Loucy (cell line): ENCODE measurements around the gene PDE6B.

ENCODE experiments used
- H2AFZ ChIP-seq: fragments of 200-600 bp; sonication (generic); 2 replicates; pipeline ENCODE4 v1.6.0; 2016; ENCODE audit warnings: antibody characterized with exemption, mild to moderate bottlenecking, low read length, moderate library complexity
- H3F3A ChIP-seq: fragments of 200-600 bp; 2 replicates; pipeline ENCODE4 v1.6.0; 2016; ENCODE audit warnings: antibody characterized with exemption, low read depth, mild to moderate bottlenecking
- H3K27me3 ChIP-seq: fragments of 200-600 bp; sonication (generic); 2 replicates; pipeline ENCODE4 v1.6.1; 2014; ENCODE audit warnings: low read length, mild to moderate bottlenecking; ENCODE audit not compliant: insufficient read depth, poor library complexity, severe bottlenecking
- H3K36me3 ChIP-seq: fragments of 200-600 bp; sonication (generic); 2 replicates; pipeline ENCODE4 v1.6.1; 2016; ENCODE audit warnings: low read length; ENCODE audit not compliant: insufficient read depth
- H3K4me1 ChIP-seq: fragments of 200-600 bp; sonication (generic); 2 replicates; pipeline ENCODE4 v1.5.1; 2014; ENCODE audit warnings: low read length, mild to moderate bottlenecking; ENCODE audit not compliant: insufficient read depth, poor library complexity, severe bottlenecking
- H3K4me2 ChIP-seq: fragments of 200-600 bp; sonication (generic); 2 replicates; pipeline ENCODE4 v1.6.0; 2014; ENCODE audit warnings: antibody characterized with exemption, low read length, low read depth, mild to moderate bottlenecking; ENCODE audit not compliant: poor library complexity, severe bottlenecking
- H3K4me3 ChIP-seq: fragments of 200-600 bp; sonication (generic); 2 replicates; pipeline ENCODE4 v1.5.1; 2014; ENCODE audit warnings: low read length, mild to moderate bottlenecking, mixed read lengths; ENCODE audit not compliant: poor library complexity, severe bottlenecking
- H3K79me2 ChIP-seq: fragments of 200-600 bp; sonication (generic); 2 replicates; pipeline ENCODE4 v1.6.1; 2014; ENCODE audit warnings: low read length; ENCODE audit not compliant: insufficient read depth
- H3K9ac ChIP-seq: fragments of 200-600 bp; sonication (generic); 2 replicates; pipeline ENCODE4 v1.6.0; 2014; ENCODE audit warnings: mild to moderate bottlenecking, low read depth, low read length, moderate library complexity; ENCODE audit not compliant: poor library complexity, severe bottlenecking
- H3K9me2 ChIP-seq: fragments of 200-600 bp; sonication (generic); replicated peaks from 2 replicates; pipeline ENCODE4 v1.6.1; 2016; ENCODE audit warnings: low read depth, low read length, mixed read lengths
- H3K9me3 ChIP-seq: fragments of 200-600 bp; sonication (generic); 2 replicates; pipeline ENCODE4 v1.6.1; 2014; ENCODE audit warnings: mild to moderate bottlenecking, antibody characterized with exemption, low read length, low read depth; ENCODE audit not compliant: insufficient read depth
- H4K20me1 ChIP-seq: fragments of 200-600 bp; sonication (generic); 2 replicates; pipeline ENCODE4 v1.6.0; 2014; ENCODE audit warnings: antibody characterized with exemption, low read length, mild to moderate bottlenecking; ENCODE audit not compliant: insufficient read depth, poor library complexity, severe bottlenecking
- CTCF ChIP-seq: fragments of 200-600 bp; sonication (generic); conservative IDR thresholded peaks from 2 replicates; pipeline ENCODE4 v1.5.1; 2014; ENCODE audit warnings: mild to moderate bottlenecking, antibody characterized with exemption, low read length
- EZH2phosphoT487 ChIP-seq: fragments of 200-600 bp; IDR thresholded peaks from 2 replicates; pipeline ENCODE4 v1.6.1; 2018; ENCODE audit warnings: antibody characterized with exemption, mild to moderate bottlenecking, moderate library complexity, borderline replicate concordance

The PDE6B gene

GRCh38 chr4:628311-628741 lies 3.0 kb downstream of the PDE6B start:
- Histone ChIP-seq H3K4me1 (no peaks in the 10 kb centered on the region), H3K9me3 (peaks cover 47% of the 10 kb centered on the region; the same call in 1 of the 2 replicates), H3K4me3 (no peak overlapping the region), H3F3A (no peaks in the 10 kb centered on the region), H3K79me2 (no peaks in the 10 kb centered on the region), H3K27me3 (no peaks in the 10 kb centered on the region), H3K9ac (no peak overlapping the region), H3K9me2 (no peaks in the 10 kb centered on the region), H3K4me2 (no peak overlapping the region), H2AFZ (no peak overlapping the region), H4K20me1 (no peaks in the 10 kb centered on the region), H3K36me3 (no peaks in the 10 kb centered on the region)
- TF ChIP-seq CTCF (no peak), EZH2phosphoT487 (no peak)

DNA sequence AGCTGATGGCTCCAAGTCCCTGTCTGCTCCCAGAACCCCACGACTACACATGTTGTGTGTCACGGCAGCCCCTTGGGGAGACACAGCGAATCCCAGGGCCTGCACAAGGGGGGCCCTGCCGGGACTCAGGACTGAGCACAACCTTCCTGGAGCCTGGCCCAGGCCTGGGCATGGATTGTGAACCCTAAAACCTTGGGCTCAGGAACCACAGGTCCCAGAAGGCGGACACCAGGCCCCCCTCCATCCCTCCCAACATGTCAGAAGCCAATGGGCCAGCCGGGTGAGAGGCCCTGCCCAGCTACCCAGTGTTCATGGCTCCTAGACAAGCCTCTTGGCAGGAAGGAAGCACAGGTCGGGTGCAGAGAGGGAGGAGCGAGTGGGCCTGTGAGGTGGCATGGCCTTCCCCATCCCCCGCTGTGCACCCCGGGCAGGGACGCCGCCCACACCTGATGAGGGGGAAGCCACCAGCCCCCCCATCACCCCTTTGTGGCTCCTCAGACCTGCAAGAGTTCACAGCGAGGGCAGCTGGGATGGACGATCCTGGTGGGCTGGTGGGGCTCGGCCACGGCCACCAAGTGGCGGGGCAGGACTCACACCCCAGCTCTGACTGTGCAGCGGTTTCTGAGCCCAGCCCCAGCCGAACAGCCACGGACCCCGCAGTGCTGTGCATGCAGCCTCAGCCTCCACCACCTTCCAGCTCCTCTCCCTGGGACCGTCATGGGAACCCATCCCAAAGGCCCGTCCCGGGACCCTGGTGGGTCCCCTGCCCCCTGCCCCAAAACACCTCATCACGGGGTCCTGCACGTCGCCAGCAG lies 3.7 kb downstream of the PDE6B start:
- H3K4me3 ChIP-seq = no peak overlapping the region
- peaks cover 46% of the 10 kb centered on the region; the same call in 1 of the 2 replicates for H3K9me3 ChIP-seq
- H3K79me2 ChIP-seq = no peaks in the 10 kb centered on the region
- H3K9me2 ChIP-seq = no peaks in the 10 kb centered on the region
- H3K4me2 ChIP-seq = no peak overlapping the region
- TF ChIP-seq EZH2phosphoT487 = no peak
- no peak overlapping the region for H3K9ac ChIP-seq
- no peak overlapping the region for H2AFZ ChIP-seq
- H3K27me3 ChIP-seq = no peaks in the 10 kb centered on the region
- H3K4me1 ChIP-seq = no peaks in the 10 kb centered on the region
- no peaks in the 10 kb centered on the region for H3F3A ChIP-seq
- H4K20me1 ChIP-seq = no peaks in the 10 kb centered on the region
- no peaks in the 10 kb centered on the region for H3K36me3 ChIP-seq

- no peak overlapping the region for H3K9ac ChIP-seq
- H3F3A ChIP-seq = no peaks in the 10 kb centered on the region
- no peak overlapping the region for H3K4me3 ChIP-seq
- H3K36me3 ChIP-seq = no peaks in the 10 kb centered on the region
- TF ChIP-seq CTCF (no peak), EZH2phosphoT487 (no peak)
- no peaks in the 10 kb centered on the region for H3K9me2 ChIP-seq
- no peaks in the 10 kb centered on the region for H3K4me1 ChIP-seq
- no peak overlapping the region for H3K4me2 ChIP-seq
- H3K9me3 ChIP-seq = peaks cover 40% of the 10 kb centered on the region; the same call in 1 of the 2 replicates
- no peak overlapping the region for H2AFZ ChIP-seq
- no peaks in the 10 kb centered on the region for H3K27me3 ChIP-seq
- no peaks in the 10 kb centered on the region for H4K20me1 ChIP-seq
- H3K79me2 ChIP-seq = no peaks in the 10 kb centered on the region
Measured at GRCh38 chr4:629636-629914, 4.2 kb downstream of the PDE6B start.
